K562 (cell line): ENCODE data around the gene DGCR8. TPM values are rescaled to one million over a fixed set of nuclear protein-coding genes. Genes with fewer than 3 reads are reported as not detected.

Experiments used
- C11orf30 ChIP-seq: fragments of 450-650 bp; IDR thresholded peaks from 2 replicates; pipeline ENCODE4 v1.6.1; 2016; ENCODE audit warnings: low read depth, mild to moderate bottlenecking
- E2F6 ChIP-seq, 2 experiments: IDR thresholded peaks; 2 replicates each; pipeline ENCODE4 v1.6.1; 2011; ENCODE audit warnings: borderline replicate concordance in 1 of 2, control low read depth in 1 of 2, low read depth in 1 of 2, low read length in 1 of 2, mild to moderate bottlenecking in 1 of 2, mixed read lengths in 1 of 2, moderate library complexity in 1 of 2; ENCODE audit not compliant: insufficient read depth in 1 of 2, insufficient read length in 1 of 2, poor library complexity in 1 of 2, severe bottlenecking in 1 of 2; ENCODE audit errors: extremely low read depth in 1 of 2
- JUNB ChIP-seq: fragments of 450-650 bp; formaldehyde crosslinking; conservative IDR thresholded peaks from 2 replicates; pipeline ENCODE4 v1.4.0; 2020; ENCODE audit warnings: mild to moderate bottlenecking
- REST ChIP-seq, 2 experiments: fragments of 450-650 bp; formaldehyde crosslinking in 1 of 2; IDR thresholded peaks; 2 replicates each; pipeline versions ENCODE4 v1.4.0 to v1.6.1; 2014 to 2020; ENCODE audit warnings: mild to moderate bottlenecking in 2 of 2, borderline replicate concordance in 1 of 2, low read depth in 1 of 2
- ZBTB34 ChIP-seq: fragments of 250-450 bp; sonication (Bioruptor Pico); IDR thresholded peaks from 2 replicates; pipeline ENCODE4 v1.8.0; 2021; ENCODE audit warnings: mild to moderate bottlenecking, moderate library complexity
- ZNF133 ChIP-seq: fragments of 250-450 bp; sonication (Bioruptor Pico); IDR thresholded peaks from 2 replicates; pipeline ENCODE4 v1.4.0; 2020; ENCODE audit warnings: mild to moderate bottlenecking
- ZNF41 ChIP-seq: fragments of 250-450 bp; sonication (Bioruptor Pico); conservative IDR thresholded peaks from 2 replicates; pipeline ENCODE4 v1.4.0; 2020; ENCODE audit warnings: mild to moderate bottlenecking
- ZNF57 ChIP-seq: fragments of 450-650 bp; formaldehyde crosslinking; IDR thresholded peaks from 2 replicates; pipeline ENCODE4 v1.4.0; 2020; ENCODE audit warnings: mild to moderate bottlenecking, moderate library complexity
- ZNF780A ChIP-seq: fragments of 250-450 bp; sonication (Bioruptor Pico); IDR thresholded peaks from 2 replicates; pipeline ENCODE4 v1.5.0; 2021; ENCODE audit warnings: mild to moderate bottlenecking
- polyA plus RNA-seq, 8 experiments: library from polyadenylated mRNA; depleted of rRNA in 4 of 8; stranded (reverse) in 5 of 8; unstranded in 3 of 8; fragments of >200 nt; fragmentation: Nextera tagmentation in 2 of 8; fragmentation: Illumina TruSeq in 1 of 8; extraction: Ambion mirVana in 2 of 8; extraction: Trizol in 1 of 8; gene quantifications; 2 replicates each; pipeline versions ENCODE4 v1.2.1 to v1.2.3, GENCODE V29; 2011 to 2014; ENCODE audit warnings: inconsistent platforms in 1 of 8, missing spikeins in 1 of 8
- total RNA-seq, 7 experiments: library from RNA; depleted of rRNA in 6 of 7; stranded (reverse); fragments of >200 nt in 6 of 7; fragmentation: Illumina TruSeq in 2 of 7; extraction: Trizol in 2 of 7; gene quantifications; 2 replicates each; pipeline versions ENCODE4 v1.2.1 to v1.2.3, GENCODE V29; 2011 to 2021; ENCODE audit warnings: low replicate concordance in 1 of 7

Gene DGCR8
- total and polyA plus RNA-seq, 9 of the 15 experiments (the other 6 are each of a cell fraction or from before 2014, with no cell fraction given): 5.9 to 144 (median 80.1) TPM

GRCh38 chr22:20105456-20106204, 25.6 kb downstream of the DGCR8 start (continued):
- TF ChIP-seq REST (IDR thresholded peaks at IDR 0.05; ENCODE audit: borderline replicate concordance) (no peak), REST (CRISPR knock-in tag; IDR thresholded peaks at IDR 0.05; ENCODE audit: low read depth) (no peak), ZNF41 (CRISPR knock-in tag) (0 out of 2 replicates have a peak, but pooled peaks have one; percentile 20), ZNF133 (CRISPR knock-in tag) (peak; percentile 80; the same call in 1 of the 2 replicates), C11orf30 (no peak), ZNF780A (CRISPR knock-in tag) (no peak), ZBTB34 (no peak), JUNB (0 out of 2 replicates have a peak, but pooled peaks have one; percentile 35), E2F6 (IDR thresholded peaks at IDR 0.05; ENCODE audit: borderline replicate concordance in 1 of 2, extremely low read depth in 1 of 2, insufficient read depth in 1 of 2, insufficient read length in 1 of 2, low read depth in 1 of 2, low read length in 1 of 2, poor library complexity in 1 of 2, severe bottlenecking in 1 of 2) (no peak), ZNF57 (no peak)
